PFSK-1 (cell line): Measurements from ENCODE around the gene HPN.

Experiments used
- POLR2AphosphoS5 ChIP-seq: IDR thresholded peaks from 2 replicates; pipeline ENCODE4 v1.6.1; 2012; ENCODE audit warnings: low read depth, mild to moderate bottlenecking, control low read depth, low read length, moderate library complexity
- TAF1 ChIP-seq: IDR thresholded peaks from 2 replicates; pipeline ENCODE4 v1.6.1; 2012; ENCODE audit warnings: low read length, control low read depth, borderline replicate concordance; ENCODE audit not compliant: insufficient read depth
- TF ChIP-seq, protein P1 (sequence below), 2 experiments: IDR thresholded peaks; 2 replicates each; pipeline versions ENCODE4 v1.6.1 to v1.8.0; 2011 to 2012; ENCODE audit warnings: low read depth in 2 of 2, low read length in 2 of 2, control low read depth in 1 of 2, inconsistent platforms in 1 of 2, mild to moderate bottlenecking in 1 of 2, moderate library complexity in 1 of 2; ENCODE audit not compliant: insufficient read depth in 1 of 2

DNA sequence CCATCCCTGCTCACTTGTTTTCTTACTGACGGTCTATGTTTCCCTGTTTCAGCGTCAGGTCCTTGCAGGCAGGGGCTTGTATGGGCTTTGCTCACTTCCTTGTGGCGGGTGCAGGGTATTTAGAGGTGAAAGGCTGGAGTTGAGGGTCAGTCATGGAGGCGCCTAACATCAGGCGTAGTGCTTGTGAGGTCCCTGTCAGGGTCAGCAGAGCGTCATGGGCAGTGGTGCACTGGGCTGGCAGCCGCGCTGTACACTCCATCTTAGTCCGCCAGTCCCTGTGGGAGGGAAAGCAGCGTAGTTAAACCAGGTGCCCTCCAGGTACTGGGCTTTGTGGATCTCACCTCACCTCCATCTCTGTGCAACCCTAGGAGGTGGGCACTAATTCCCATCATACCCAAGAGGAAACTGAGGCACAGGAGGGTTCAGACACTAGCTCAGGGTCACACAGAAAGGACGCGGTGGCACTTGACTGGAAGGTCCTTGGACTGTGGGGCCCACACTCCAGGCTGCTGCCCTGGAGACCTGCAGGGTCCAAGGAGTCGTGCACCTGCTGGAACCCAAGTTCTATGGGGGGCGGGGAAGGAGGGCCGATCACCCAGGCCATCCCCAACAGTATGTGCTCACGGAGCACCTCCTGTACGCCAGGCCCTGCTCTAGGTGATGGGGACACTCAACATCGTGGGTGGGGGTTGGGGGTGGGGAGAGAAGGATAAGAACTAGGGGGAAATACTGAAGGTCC lies 36.8 kb upstream of the HPN start:
- TF ChIP-seq, protein P1, sequence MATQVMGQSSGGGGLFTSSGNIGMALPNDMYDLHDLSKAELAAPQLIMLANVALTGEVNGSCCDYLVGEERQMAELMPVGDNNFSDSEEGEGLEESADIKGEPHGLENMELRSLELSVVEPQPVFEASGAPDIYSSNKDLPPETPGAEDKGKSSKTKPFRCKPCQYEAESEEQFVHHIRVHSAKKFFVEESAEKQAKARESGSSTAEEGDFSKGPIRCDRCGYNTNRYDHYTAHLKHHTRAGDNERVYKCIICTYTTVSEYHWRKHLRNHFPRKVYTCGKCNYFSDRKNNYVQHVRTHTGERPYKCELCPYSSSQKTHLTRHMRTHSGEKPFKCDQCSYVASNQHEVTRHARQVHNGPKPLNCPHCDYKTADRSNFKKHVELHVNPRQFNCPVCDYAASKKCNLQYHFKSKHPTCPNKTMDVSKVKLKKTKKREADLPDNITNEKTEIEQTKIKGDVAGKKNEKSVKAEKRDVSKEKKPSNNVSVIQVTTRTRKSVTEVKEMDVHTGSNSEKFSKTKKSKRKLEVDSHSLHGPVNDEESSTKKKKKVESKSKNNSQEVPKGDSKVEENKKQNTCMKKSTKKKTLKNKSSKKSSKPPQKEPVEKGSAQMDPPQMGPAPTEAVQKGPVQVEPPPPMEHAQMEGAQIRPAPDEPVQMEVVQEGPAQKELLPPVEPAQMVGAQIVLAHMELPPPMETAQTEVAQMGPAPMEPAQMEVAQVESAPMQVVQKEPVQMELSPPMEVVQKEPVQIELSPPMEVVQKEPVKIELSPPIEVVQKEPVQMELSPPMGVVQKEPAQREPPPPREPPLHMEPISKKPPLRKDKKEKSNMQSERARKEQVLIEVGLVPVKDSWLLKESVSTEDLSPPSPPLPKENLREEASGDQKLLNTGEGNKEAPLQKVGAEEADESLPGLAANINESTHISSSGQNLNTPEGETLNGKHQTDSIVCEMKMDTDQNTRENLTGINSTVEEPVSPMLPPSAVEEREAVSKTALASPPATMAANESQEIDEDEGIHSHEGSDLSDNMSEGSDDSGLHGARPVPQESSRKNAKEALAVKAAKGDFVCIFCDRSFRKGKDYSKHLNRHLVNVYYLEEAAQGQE (IDR thresholded peaks at IDR 0.05; ENCODE audit: insufficient read depth in 1 of 2, low read depth in 2 of 2, low read length in 2 of 2) = no peak
- TF ChIP-seq TAF1 = no peak
- TF ChIP-seq POLR2AphosphoS5 = no peak
